C4-2B (cell line): ENCODE results near the gene TRIM37.

Experiments used
- ZFX ChIP-seq: fragments of 450-650 bp; IDR thresholded peaks from 2 replicates; pipeline ENCODE4 v1.6.1; 2017
- TF ChIP-seq, protein P1 (sequence below): fragments of 450-650 bp; conservative IDR thresholded peaks from 2 replicates; pipeline ENCODE4 v1.5.1; 2017; ENCODE audit warnings: mild to moderate bottlenecking

DNA sequence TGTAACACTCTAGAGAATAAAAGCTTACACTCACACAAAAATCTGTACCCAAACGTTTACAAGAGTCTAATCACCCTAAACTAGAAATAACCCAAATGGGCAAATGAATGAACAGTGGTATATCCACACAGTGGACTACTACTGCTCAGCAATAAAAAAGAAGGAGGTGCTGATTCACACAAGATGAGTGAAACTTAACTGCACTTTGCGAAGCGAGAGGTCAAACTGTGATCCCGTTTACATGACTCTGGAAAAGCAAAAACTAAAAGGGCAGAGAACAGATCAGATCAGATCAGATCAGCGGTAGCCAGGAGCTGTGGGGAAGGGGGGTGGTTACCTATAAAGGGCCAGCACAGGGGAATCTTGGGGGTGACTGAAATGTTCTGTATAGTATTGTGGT lies 113.4 kb downstream of the TRIM37 start:
- TF ChIP-seq ZFX: no peak
- TF ChIP-seq, protein P1, sequence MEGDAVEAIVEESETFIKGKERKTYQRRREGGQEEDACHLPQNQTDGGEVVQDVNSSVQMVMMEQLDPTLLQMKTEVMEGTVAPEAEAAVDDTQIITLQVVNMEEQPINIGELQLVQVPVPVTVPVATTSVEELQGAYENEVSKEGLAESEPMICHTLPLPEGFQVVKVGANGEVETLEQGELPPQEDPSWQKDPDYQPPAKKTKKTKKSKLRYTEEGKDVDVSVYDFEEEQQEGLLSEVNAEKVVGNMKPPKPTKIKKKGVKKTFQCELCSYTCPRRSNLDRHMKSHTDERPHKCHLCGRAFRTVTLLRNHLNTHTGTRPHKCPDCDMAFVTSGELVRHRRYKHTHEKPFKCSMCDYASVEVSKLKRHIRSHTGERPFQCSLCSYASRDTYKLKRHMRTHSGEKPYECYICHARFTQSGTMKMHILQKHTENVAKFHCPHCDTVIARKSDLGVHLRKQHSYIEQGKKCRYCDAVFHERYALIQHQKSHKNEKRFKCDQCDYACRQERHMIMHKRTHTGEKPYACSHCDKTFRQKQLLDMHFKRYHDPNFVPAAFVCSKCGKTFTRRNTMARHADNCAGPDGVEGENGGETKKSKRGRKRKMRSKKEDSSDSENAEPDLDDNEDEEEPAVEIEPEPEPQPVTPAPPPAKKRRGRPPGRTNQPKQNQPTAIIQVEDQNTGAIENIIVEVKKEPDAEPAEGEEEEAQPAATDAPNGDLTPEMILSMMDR: no peak
